Esophagus (tissue), 2 donors: ENCODE results near the gene LGALS7B. TPM values are rescaled to one million over a fixed set of nuclear protein-coding genes. Genes with fewer than 3 reads are reported as not detected.
"Not testable (repeated sequence)": the region's sequence is repeated elsewhere in the genome, so short reads cannot be mapped to it uniquely, and the experiment has no call there.

Source experiments
- H3K27ac ChIP-seq, 2 donors: one replicate each; pipeline ENCODE4 v1.5.1; 2013; ENCODE audit warnings: low read depth in 2 of 2, mild to moderate bottlenecking in 2 of 2, inconsistent platforms in 1 of 2, low read length in 1 of 2, moderate library complexity in 1 of 2
- H3K27me3 ChIP-seq, 2 donors: one replicate each; pipeline ENCODE4 v1.6.1; 2013; ENCODE audit warnings: low read length in 2 of 2, control low read depth in 1 of 2, mild to moderate bottlenecking in 1 of 2; ENCODE audit not compliant: insufficient read depth in 2 of 2, control insufficient read depth in 1 of 2
- H3K36me3 ChIP-seq, 2 donors: one replicate each; pipeline ENCODE4 v1.6.1; 2013; ENCODE audit warnings: low read length in 1 of 2; ENCODE audit not compliant: control insufficient read depth in 2 of 2, insufficient read depth in 2 of 2
- H3K4me1 ChIP-seq, 2 donors: one replicate each; pipeline ENCODE4 v1.6.1; 2013; ENCODE audit warnings: low read length in 1 of 2; ENCODE audit not compliant: control insufficient read depth in 2 of 2, insufficient read depth in 2 of 2
- H3K4me3 ChIP-seq, 2 donors: one replicate each; pipeline ENCODE4 v1.5.1; 2013; ENCODE audit warnings: low read length in 2 of 2, mild to moderate bottlenecking in 2 of 2, low read depth in 1 of 2, moderate library complexity in 1 of 2
- H3K9me3 ChIP-seq, 2 donors: one replicate each; pipeline ENCODE4 v1.6.1; 2013; ENCODE audit warnings: mild to moderate bottlenecking in 2 of 2, low read depth in 1 of 2, low read length in 1 of 2, moderate library complexity in 1 of 2; ENCODE audit not compliant: control insufficient read depth in 2 of 2, insufficient read depth in 1 of 2
- WGBS, 2 donors: extraction: QIAGEN DNeasy Blood & Tissue Kit; methylation state at CpG; one replicate each; pipeline ENCODE4 v1.1.7; 2013; 5-methylcytosine and 5-hydroxymethylcytosine counted together
- polyA plus RNA-seq, 2 donors: library from polyadenylated mRNA; stranded (reverse); fragments of 200-250 nt; gene quantifications; one replicate each; pipeline ENCODE4 v1.2.3, GENCODE V29; 2013
- donor health status: healthy with polysubstance abuse.
- donor health status: Bipolar disorder and iron deficiency.

The LGALS7B gene
- polyA plus RNA-seq, 2 donors, result 3,260 to 6,105 TPM

DNA sequence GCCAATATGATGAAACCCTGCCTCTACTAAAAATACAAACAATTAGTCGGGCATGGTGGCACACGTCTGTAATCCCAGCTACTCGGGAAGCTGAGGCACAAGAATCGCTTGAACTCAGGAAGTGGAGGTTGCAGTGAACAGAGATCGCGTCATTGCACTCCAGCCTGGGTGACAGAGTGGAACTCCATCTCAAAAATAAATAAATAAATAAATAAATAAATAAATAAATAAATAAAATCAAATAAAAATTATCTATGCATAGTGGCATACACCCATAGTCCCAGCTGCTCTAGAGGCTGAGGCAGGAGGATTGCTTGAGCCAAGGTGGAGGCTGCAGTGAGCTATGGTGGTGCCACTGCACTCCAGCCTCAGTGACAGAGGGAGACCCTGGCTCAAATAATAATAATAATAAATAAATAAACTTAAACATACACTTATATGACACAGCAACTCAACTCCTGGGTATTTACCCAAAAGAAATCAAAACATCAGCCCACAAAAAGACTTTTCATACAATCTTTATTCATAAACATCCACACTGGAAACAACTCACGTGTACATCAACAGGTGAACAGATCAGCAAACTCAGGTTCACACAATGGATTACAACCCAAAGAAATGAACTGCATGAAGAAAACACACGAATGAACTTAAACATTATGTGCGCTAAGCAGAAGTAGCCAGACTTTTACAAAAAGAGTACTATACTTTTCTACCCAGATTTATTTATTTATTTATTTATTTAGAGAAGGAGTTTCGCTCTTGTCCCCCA, 22.5 kb upstream of the LGALS7B start:
- Histone ChIP-seq H3K9me3 (no peaks in the 10 kb centered on the region), H3K4me3 (no peak overlapping the region), H3K4me1 (peaks cover 0 to 4% of the 10 kb centered on the region in 2 donors), H3K27me3 (no peaks in the 10 kb centered on the region), H3K27ac (no peak overlapping the region), H3K36me3 (no peaks in the 10 kb centered on the region)
- WGBS, 2 donors, result 87% methylated on average over 10 of the region's 10 CpGs

DNA sequence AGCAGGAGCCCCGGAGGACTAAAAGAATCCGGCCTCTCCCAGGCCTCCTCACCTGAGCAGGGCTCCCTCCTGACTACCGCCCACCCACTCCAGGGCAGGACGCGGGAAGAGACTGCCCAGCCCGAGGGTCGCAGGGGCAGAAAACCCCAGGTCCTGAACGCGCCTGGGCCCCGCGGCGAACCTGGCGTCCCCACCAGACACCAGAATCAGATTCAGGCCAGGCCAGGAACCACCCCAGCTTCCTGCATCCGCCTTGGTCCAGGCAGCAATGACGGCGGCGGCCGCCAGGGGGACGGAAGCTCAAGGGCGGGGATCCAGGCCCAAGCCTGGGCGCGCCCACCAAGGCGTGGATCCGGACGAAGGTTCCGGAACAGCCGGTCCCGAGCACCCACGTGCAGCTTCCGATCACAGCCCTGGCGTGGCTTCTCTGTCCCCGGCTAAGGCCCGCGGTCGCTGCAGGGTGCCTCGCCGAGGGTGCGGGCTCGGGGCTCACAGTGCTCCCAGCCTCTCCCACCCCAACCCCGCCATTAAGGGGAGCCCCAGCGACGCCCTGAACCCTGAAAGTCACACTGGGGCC, 19.3 kb upstream of the LGALS7B start:
- no peaks in the 10 kb centered on the region for H3K9me3 ChIP-seq
- peaks cover 2 to 12% of the 10 kb centered on the region in 2 donors for H3K4me1 ChIP-seq
- H3K27me3 ChIP-seq, result no peaks in the 10 kb centered on the region
- WGBS, 2 donors, result 6 to 12% methylated on average over 41 to 42 of the region's 42 CpGs
- H3K4me3 ChIP-seq, result peak overlapping the region; percentile 29 to 37
- H3K36me3 ChIP-seq, result no peaks in the 10 kb centered on the region
- peak overlapping the region; percentile 95 to 97 for H3K27ac ChIP-seq

DNA sequence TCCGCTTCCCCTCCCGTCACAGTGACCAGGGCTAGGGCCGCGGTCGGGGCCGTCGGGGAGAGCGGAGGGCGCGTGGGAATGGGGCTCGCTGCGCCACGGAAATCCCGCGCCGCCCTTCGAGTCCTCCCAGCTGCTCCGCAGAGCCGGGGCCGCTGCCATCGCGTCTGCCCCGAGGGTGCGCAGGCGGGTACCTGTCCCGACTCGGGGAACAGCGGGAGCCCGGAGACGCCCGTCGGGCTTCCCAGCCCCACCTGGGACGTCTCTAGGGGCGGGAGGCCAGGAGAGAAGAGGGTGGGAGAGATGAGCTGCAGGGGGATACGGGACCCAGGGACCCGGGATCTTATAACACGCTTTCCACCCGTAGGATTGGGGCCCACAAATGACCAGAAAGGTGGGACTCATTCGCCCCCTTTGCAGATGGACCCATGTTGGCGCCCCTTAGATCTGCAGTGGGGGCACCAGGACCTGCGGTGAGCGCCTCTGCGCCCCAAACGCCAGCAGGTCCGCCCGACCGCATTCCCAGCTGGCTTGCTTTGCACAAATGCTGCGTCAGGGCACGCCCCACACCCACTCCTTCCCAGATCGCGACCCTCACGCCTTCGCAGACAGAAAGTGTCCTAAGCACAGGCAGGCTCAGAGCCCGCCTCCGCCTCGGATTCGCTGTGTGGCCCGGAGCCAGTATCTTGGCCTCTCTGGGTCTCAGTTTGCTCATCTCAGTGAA, 18.6 kb upstream of the LGALS7B start:
- Histone ChIP-seq H3K4me3 (peak overlapping the region; percentile 29 to 37), H3K27ac (peak overlapping the region; percentile 89 to 97), H3K4me1 (peaks cover 2 to 14% of the 10 kb centered on the region in 2 donors)
- H3K27me3 ChIP-seq, H3K9me3 ChIP-seq, H3K36me3 ChIP-seq: not testable (repeated sequence)
- 4 to 7% methylated on average over 21 to 26 of the region's 58 CpGs for WGBS, 2 donors

DNA sequence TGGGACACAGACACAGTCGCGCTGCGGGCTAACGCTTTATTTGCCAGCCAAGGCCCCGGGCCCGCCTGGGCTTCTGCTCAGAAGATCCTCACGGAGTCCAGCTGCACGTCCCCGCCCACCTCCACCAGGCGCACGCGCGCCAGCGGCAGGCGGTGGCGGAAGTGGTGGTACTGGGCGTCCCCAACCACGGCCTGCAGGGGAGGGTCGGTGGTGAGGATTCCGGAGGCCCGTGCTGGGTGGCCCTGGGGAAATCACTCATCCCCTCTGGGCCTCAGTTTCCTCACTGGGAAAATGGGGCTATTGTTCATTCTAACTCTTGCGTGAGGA, 18.1 kb upstream of the LGALS7B start:
- H3K36me3 ChIP-seq, H3K9me3 ChIP-seq, H3K27me3 ChIP-seq, H3K4me3 ChIP-seq: not testable (repeated sequence)
- Histone ChIP-seq H3K27ac (peak overlapping the region in 1 of 2 donors; percentile 60), H3K4me1 (peaks cover 2 to 14% of the 10 kb centered on the region in 2 donors)
- 13 to 15% methylated on average over 1 of the region's 22 CpGs for WGBS, 2 donors

DNA sequence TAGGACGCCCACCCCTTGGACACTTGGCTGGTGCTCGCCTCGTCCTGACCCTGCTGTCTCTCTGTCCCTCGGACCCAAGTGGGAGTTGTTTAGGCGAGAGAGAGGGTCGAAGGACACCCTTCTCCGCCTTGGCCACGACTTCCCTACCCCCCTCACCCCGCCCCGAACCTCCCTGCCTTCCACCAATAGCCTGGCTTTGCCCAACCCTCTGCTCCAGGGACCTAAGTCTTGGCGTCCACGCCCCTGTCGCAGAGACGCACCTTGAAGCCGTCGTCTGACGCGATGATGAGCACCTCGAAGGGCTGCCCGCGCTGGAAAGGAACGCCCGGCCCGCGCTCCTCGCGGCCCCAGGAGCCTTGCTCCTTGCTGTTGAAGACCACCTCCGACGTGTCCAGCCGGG, 17.4 kb upstream of the LGALS7B start:
- peak overlapping the region; percentile 63 to 78 for H3K27ac ChIP-seq

DNA sequence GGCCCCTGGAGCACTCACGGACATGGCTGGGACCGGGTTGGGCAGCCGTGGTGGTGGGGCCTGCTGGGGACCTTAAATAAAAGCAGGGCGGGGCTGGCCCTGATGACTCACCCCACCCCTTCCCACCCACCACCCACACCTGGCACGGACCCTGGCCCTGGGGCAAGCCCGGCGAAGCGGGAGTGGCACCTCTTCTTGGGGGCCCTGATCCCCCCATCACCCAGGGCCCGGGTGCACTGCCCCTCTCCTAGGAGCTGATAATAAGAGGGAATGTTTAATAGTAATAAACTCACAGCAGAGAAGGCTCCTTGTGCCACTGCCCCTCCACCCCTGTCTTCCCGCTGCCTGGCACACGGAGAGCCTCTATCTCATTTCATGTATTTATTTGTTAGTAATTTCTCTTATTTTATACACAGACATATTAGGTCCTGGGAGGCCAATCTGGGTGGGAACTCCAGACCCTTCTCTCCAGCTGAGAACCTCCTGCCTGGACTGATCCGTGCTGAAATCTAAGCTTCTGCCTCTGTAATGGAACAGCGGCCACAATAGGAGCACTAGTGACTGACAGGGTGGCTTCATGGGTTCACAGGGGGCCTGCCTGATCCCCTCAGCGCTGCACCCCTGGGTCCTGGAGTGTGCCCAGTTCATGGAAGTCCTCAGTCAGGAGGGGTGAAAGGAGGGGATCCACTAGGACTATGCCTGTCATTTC, 15.4 kb upstream of the LGALS7B start, which contains the start of gene LGALS7:
Gene LGALS7 (minus strand): TSS at position 49 of the 709 bp plus-strand sequence. CDS start 25 bp downstream, at position 24.
- no peak within 1 kb of the TSS for H3K4me3 ChIP-seq
- H3K4me1 ChIP-seq, result peaks cover 2 to 14% of the 10 kb centered on the region in 2 donors
- no peaks in the 10 kb centered on the region for H3K27me3 ChIP-seq
- peak within 1 kb of the TSS; percentile 68 to 75 for H3K27ac ChIP-seq
- no peaks in the 10 kb centered on the region for H3K9me3 ChIP-seq
- H3K36me3 ChIP-seq, result no peaks in the 10 kb centered on the region
- 53 to 75% methylated on average over 9 to 10 of the region's 14 CpGs for WGBS, 2 donors

More for the DNA sequence above, 17.4 kb upstream of the LGALS7B start:
- peaks cover 2 to 14% of the 10 kb centered on the region in 2 donors for H3K4me1 ChIP-seq
- H3K27me3 ChIP-seq, H3K36me3 ChIP-seq, H3K9me3 ChIP-seq: not testable (repeated sequence)
- 38 to 63% methylated on average over 7 to 8 of the region's 30 CpGs for WGBS, 2 donors
- H3K4me3 ChIP-seq, result peak overlapping the region in 1 of 2 donors; percentile 18

DNA sequence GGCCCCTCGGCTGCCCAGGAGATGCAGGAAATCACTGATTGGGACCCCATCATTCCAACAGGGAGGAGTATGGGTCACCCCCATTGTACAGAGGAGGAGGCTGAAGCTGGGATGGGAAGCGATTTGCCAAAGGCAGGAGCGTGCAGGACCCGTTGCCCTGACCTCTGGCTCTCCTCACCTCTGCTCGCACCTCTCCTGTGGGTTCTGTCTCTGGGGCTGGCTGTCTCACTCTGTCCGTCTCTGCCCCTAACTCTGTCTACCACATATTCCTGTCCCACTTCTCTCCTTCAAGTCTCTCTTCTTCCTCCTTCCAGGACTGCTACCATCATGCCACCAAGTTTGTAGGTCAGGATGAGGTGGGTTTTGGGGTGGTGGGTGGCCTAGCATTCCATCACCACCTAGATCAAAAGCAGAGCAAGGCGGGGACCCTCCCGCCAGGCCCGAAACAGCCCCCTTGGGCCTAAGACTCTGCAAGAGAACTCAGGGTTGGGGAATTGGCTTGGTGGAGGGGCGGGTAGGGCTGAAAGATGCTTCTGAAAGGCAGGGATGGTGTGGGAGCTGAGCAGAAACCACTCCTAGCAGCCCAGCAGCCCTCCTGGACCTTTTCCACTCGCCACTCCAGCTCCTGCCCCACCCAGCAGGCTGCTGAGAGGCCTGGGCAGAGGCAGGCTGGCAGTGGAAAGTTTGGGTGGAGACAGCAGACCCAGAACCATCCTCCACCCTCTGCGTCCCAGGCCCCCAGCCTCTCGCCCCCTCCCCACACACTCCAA, 14.6 kb upstream of the LGALS7B start:
- no peaks in the 10 kb centered on the region for H3K9me3 ChIP-seq
- H3K27me3 ChIP-seq, result no peaks in the 10 kb centered on the region
- no peaks in the 10 kb centered on the region for H3K36me3 ChIP-seq
- WGBS, 2 donors, result 71 to 74% methylated on average over 13 of the region's 13 CpGs
- H3K27ac ChIP-seq, result peak overlapping the region; percentile 68 to 75
- peaks cover 2 to 14% of the 10 kb centered on the region in 2 donors for H3K4me1 ChIP-seq
- no peak overlapping the region for H3K4me3 ChIP-seq

DNA sequence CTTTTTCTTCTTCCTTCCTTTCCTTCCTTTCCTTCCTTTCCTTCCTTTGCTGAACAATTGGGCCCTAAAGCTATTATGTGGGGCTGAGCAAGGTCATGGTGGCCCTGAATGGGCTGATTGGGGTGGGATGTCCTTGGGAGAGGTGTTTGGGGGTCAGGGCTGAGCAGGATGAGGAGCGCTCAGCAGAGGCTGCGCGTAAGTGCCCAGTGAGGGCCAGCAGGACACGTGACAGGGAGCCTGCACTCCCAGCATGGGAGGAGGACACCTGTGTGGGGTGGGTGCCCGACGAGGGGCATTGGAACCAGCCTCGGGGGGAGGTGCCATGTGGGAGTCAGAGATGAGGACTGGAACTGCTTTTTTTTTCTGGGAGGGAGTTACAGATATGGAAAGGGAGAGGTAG, 10.3 kb upstream of the LGALS7B start:
- Histone ChIP-seq H3K4me3 (no peak overlapping the region), H3K4me1 (peaks cover 0 to 10% of the 10 kb centered on the region in 2 donors), H3K27me3 (no peaks in the 10 kb centered on the region), H3K36me3 (no peaks in the 10 kb centered on the region), H3K9me3 (no peaks in the 10 kb centered on the region), H3K27ac (no peak overlapping the region)
- WGBS, 2 donors, result 65 to 76% methylated on average over 7 of the region's 7 CpGs

DNA sequence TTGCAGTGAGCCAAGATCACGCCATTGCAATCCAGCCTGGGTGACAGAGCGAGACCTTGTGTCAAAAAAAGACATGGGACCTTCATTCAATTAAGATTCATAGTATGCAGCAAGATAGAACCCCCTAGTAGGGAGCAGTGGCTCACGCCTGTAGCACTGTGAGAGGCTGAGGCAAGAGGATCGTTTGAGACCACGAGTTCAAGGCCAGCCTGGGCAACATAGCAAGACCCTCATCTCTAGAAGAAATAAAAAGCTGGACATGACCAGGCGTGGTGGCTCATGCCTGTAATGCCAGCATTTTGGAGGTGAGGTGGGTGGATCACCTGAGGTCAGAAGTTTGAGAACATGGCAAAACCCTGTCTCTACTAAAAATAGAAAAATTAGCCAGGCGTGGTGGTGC, 8.6 kb upstream of the LGALS7B start:
- H3K27ac ChIP-seq, result no peak overlapping the region
- 83 to 84% methylated on average over 7 of the region's 7 CpGs for WGBS, 2 donors
- H3K9me3 ChIP-seq, result no peaks in the 10 kb centered on the region
- H3K4me1 ChIP-seq, result no peaks in the 10 kb centered on the region
- no peak overlapping the region for H3K4me3 ChIP-seq
- no peaks in the 10 kb centered on the region for H3K27me3 ChIP-seq
- no peaks in the 10 kb centered on the region for H3K36me3 ChIP-seq
